Ascending aorta (tissue), 2 donors: ENCODE data around the gene SPNS2. TPM values are rescaled to one million over a fixed set of nuclear protein-coding genes. Genes with fewer than 3 reads are reported as not detected.

Experiments used
- DNase-seq, 2 donors: peaks; one replicate each; pipeline ENCODE4 v3.0.0-alpha.2; 2019; ENCODE audit warnings: low spot score in 2 of 2
- H3K27ac ChIP-seq, 2 donors: fragments of 200-600 bp; sonication (generic); one replicate each; pipeline ENCODE4 v1.5.1; 2016 to 2017; ENCODE audit warnings: mild to moderate bottlenecking in 1 of 2
- H3K27me3 ChIP-seq: fragments of 200-600 bp; sonication (generic); one replicate; pipeline ENCODE4 v1.5.1; 2017
- H3K36me3 ChIP-seq, 2 donors: fragments of 200-600 bp; sonication (generic); one replicate each; pipeline ENCODE4 v1.5.1; 2016
- H3K4me1 ChIP-seq, 2 donors: fragments of 200-600 bp; sonication (generic); one replicate each; pipeline ENCODE4 v1.5.1; 2016 to 2017; ENCODE audit warnings: mild to moderate bottlenecking in 1 of 2
- H3K4me3 ChIP-seq, 2 donors: fragments of 200-600 bp; sonication (generic); one replicate each; pipeline ENCODE4 v1.5.1; 2016 to 2017; ENCODE audit warnings: mild to moderate bottlenecking in 1 of 2
- H3K9me3 ChIP-seq, 2 donors: fragments of 200-600 bp; sonication (generic); one replicate each; pipeline ENCODE4 v1.5.1; 2016
- CTCF ChIP-seq, 3 experiments: fragments of 200-600 bp in 2 of 3; fragments of 450-650 bp in 1 of 3; sonication (generic) in 2 of 3; IDR thresholded peaks; one replicate each; pipeline ENCODE4 v1.5.1; 2016 to 2019; ENCODE audit warnings: antibody characterized with exemption in 3 of 3, mild to moderate bottlenecking in 1 of 3, moderate library complexity in 1 of 3
- intact Hi-C: fragments of 100-400 bp; cut with DNase I; formaldehyde crosslinking; loops from one replicate; pipeline ENCODE4 v1.15.1; 2023
- total RNA-seq: library from RNA; depleted of rRNA; stranded (reverse); fragments of >200 nt; gene quantifications from one replicate; pipeline ENCODE4 v1.1.0, GENCODE V29; 2016

The SPNS2 gene
- total RNA-seq, 1 donor from 2014 or later: 107 TPM

GRCh38 chr17:4529533-4530152 is 31.0 kb downstream of the SPNS2 start:
- H3K4me3 ChIP-seq: no peak overlapping the region
- DNase-seq: no peak
- intact Hi-C loops: no loop called here
- no peak overlapping the region for H3K27ac ChIP-seq
- no peaks in the 10 kb centered on the region for H3K9me3 ChIP-seq
- no peak for TF ChIP-seq CTCF (IDR thresholded peaks at IDR 0.05)
- peaks cover 0 to 13% of the 10 kb centered on the region in 2 donors for H3K4me1 ChIP-seq
- no peaks in the 10 kb centered on the region for H3K36me3 ChIP-seq
- no peaks in the 10 kb centered on the region for H3K27me3 ChIP-seq

DNA sequence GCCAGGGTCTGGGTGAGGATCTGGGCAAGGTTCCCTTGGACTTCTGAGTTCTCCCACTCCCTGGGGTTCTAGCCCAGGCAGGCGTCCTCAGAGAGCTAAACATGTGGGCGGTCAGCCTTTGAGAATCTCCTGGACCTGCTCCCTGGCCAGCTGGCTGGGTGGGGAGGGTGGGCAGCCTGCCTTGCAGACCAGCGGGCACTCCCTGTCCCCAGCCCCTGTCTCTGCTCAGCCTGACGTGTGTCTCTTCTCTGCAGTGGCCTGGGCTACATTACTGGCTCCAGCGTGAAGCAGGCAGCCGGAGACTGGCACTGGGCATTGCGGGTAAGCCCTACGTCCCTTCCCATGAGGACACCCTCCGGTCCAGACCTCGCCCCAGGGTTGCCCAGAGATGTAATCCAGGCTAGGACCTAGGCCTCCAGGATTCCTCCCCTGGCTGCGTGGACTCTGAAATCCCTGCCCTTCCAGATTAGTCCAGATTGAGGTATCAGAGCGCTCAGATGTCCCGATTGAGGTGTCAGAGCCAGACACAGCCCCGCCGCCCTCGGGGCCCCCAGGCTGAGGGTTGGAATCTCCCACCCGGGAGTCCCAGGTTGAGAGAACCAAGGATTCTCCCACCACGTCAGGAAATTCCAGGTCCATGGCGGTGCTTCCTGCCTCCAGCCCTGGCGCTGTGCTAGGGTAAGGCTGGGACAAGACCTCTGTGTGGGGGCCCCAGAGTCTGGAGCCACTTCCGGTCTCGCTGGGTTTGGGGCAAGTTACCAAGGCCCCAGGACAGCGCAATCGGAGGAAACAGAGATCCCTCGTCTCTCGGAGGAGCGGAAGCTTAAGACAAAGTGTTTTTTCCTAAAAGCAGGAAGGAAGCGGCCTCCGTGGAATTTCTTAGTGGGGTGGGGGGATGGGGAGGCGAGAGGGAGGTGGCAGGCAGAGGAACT is 32.4 kb downstream of the SPNS2 start:
- TF ChIP-seq CTCF (IDR thresholded peaks at IDR 0.05): no peak
- H3K27ac ChIP-seq: peak overlapping the region in 1 of 2 donors; percentile 34
- DNase-seq: no peak
- H3K4me3 ChIP-seq: no peak overlapping the region
- no peaks in the 10 kb centered on the region for H3K27me3 ChIP-seq
- H3K4me1 ChIP-seq: peaks cover 0 to 14% of the 10 kb centered on the region in 2 donors
- H3K36me3 ChIP-seq: no peaks in the 10 kb centered on the region
- intact Hi-C loops: no loop called here
- no peaks in the 10 kb centered on the region for H3K9me3 ChIP-seq

- no peak overlapping the region for H3K4me3 ChIP-seq
- no peaks in the 10 kb centered on the region for H3K36me3 ChIP-seq
- DNase-seq: no peak
- TF ChIP-seq CTCF (IDR thresholded peaks at IDR 0.05): no peak
- intact Hi-C loops: no loop called here
- no peaks in the 10 kb centered on the region for H3K27me3 ChIP-seq
- no peaks in the 10 kb centered on the region for H3K9me3 ChIP-seq
- peaks cover 3 to 16% of the 10 kb centered on the region in 2 donors for H3K4me1 ChIP-seq
- H3K27ac ChIP-seq: no peak overlapping the region
These were observed 33.5 kb downstream of the SPNS2 start for GRCh38 chr17:4531988-4532736.

- Histone ChIP-seq H3K36me3 (no peaks in the 10 kb centered on the region), H3K27ac (no peak overlapping the region), H3K9me3 (no peaks in the 10 kb centered on the region), H3K4me1 (peaks cover 4 to 20% of the 10 kb centered on the region in 2 donors), H3K4me3 (no peak overlapping the region), H3K27me3 (no peaks in the 10 kb centered on the region)
- TF ChIP-seq CTCF (IDR thresholded peaks at IDR 0.05): no peak
- DNase-seq: no peak
- intact Hi-C loops: no loop called here
These were observed 34.3 kb downstream of the SPNS2 start for GRCh38 chr17:4532860-4533522.
